Activated CD4-positive, alpha-beta T cell treated with anti-CD3 and anti-CD28 coated beads, Interleukin-2, amount 10 ng/mL, durations not matched to agents 7 days and 5 days (primary cell): ENCODE data around the gene KCNH1. TPM values are rescaled to one million over a fixed set of nuclear protein-coding genes. Genes with fewer than 3 reads are reported as not detected.
A peak's percentile ranks its signal among the peaks of the same experiment; 100 is the strongest.
"Not testable (repeated sequence)": the region's sequence is repeated elsewhere in the genome, so short reads cannot be mapped to it uniquely, and the experiment has no call there.

ENCODE experiments used
- CTCF ChIA-PET: fragments of 350-600 bp; sonication (Branson Sonifier 250); formaldehyde crosslinking; loops from one replicate; lab custom pipeline; 2021; ENCODE audit warnings: antibody characterized with exemption; lab: Charles Lee
- POLR2A ChIA-PET: fragments of 350-600 bp; sonication (Branson Sonifier 250); formaldehyde crosslinking; loops from one replicate; lab custom pipeline; 2021; ENCODE audit warnings: antibody characterized with exemption; lab: Charles Lee
- DNase-seq: peaks from one replicate; pipeline ENCODE4 v3.0.0-alpha.2; 2020
- H3K27ac Mint-ChIP-seq: one replicate; pipeline ENCODE4 v1.8.0; 2021; ENCODE audit warnings: mild to moderate bottlenecking, moderate library complexity, mixed read lengths
- H3K27me3 Mint-ChIP-seq: one replicate; pipeline ENCODE4 v1.8.0; 2021; ENCODE audit warnings: mixed read lengths
- H3K36me3 Mint-ChIP-seq: one replicate; pipeline ENCODE4 v1.8.0; 2021; ENCODE audit warnings: low read depth, mixed read lengths
- H3K4me1 Mint-ChIP-seq: one replicate; pipeline ENCODE4 v1.8.0; 2021; ENCODE audit warnings: mixed read lengths
- H3K4me3 Mint-ChIP-seq: one replicate; pipeline ENCODE4 v1.8.0; 2021; ENCODE audit warnings: mild to moderate bottlenecking, moderate library complexity, mixed read lengths
- H3K9me3 Mint-ChIP-seq: one replicate; pipeline ENCODE4 v1.8.0; 2021; ENCODE audit warnings: mixed read lengths
- total RNA-seq, 2 experiments: library from RNA; stranded (reverse); gene quantifications; one replicate each; pipeline ENCODE4 v1.2.3, GENCODE V29; 2021

Gene KCNH1
- total RNA-seq, 2 experiments from 2014 or later, result not detected

DNA sequence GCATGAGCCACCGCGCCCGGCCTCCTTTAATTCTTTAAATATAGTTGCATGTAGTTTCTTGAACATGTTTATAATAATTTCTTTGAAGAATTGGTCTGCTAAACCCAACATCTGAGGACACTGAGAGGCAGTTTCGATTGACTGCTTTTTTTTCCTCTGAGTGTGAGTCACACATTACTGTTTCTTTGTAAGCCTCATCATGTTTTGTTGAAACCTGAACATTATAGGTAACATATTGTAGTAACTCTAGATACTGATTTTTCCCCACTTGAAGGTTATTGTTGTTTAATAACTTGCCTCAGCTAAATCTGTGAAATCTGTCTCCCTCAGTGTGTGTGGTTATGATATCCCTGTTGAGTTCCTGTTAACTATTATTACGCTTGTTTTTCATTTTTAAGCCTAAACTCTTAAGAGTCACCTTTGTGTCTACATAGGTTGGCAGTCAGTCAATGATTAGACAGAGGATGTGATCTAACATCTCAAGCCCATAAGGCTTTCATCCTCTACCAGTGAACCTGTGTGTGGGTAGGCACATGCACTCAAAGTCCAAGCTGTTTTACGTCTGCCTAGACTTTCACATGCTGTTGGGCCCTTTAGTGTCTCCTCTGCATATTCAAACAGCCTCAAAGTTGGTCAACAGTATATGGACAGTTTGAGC is 155.5 kb downstream of the KCNH1 start:
- POLR2A ChIA-PET, result no interaction called here
- no peak for DNase-seq
- H3K4me3 Mint-ChIP-seq, result no peak overlapping the region
- no peak overlapping the region for H3K27ac Mint-ChIP-seq
- CTCF ChIA-PET, result no interaction called here
- H3K9me3 Mint-ChIP-seq, result no peaks in the 10 kb centered on the region
- H3K4me1 Mint-ChIP-seq, result no peaks in the 10 kb centered on the region
- H3K36me3 Mint-ChIP-seq, result no peaks in the 10 kb centered on the region
- H3K27me3 Mint-ChIP-seq, result no peaks in the 10 kb centered on the region

DNA sequence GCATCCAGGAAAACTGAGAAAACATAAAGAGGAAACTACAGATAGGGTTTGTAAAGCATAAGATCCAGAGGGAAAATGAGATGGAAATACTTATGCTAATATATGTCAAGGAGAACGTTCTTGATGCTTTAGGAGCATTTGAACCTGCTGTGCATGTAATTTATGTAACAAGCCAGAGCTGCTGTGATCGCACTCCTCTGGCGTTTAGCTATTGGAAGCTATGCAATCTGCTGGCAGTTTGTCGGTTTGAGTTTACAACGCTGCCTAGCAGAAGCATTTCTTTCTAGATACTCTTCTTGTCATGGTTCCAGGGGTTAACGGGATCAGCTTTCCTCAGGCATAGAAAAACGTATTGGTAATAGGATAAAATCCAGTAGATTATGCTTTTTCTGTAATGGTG is 182.7 kb downstream of the KCNH1 start:
- no peaks in the 10 kb centered on the region for H3K36me3 Mint-ChIP-seq
- H3K27me3 Mint-ChIP-seq, result no peaks in the 10 kb centered on the region
- ChIA-PET POLR2A (no interaction called here), CTCF (no interaction called here)
- no peak overlapping the region for H3K27ac Mint-ChIP-seq
- no peak overlapping the region for H3K4me3 Mint-ChIP-seq
- no peaks in the 10 kb centered on the region for H3K4me1 Mint-ChIP-seq
- no peak for DNase-seq
- H3K9me3 Mint-ChIP-seq, result no peaks in the 10 kb centered on the region

DNA sequence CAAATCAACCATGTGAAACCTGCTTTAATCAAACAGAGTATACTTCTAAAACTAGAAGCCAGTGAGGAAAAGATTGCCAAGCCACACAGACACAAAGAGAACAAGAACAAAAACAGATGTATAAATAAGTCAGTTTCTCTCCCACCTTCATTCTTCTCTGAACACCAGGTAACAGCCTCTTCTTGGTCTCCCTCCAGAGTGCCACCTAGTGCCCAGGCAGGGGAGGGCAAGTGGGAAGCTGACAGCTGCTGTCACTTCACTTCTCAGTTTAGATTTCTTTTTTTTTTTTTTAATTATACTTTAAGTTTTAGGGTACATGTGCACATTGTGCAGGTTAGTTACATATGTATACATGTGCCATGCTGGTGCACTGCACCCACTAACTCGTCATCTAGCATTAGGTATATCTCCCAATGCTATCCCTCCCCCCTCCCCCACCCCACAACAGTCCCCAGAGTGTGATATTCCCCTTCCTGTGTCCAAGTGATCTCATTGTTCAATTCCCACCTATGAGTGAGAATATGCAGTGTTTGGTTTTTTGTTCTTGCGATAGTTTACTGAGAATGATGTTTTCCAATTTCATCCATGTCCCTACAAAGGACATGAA is 183.9 kb downstream of the KCNH1 start:
- H3K27me3 Mint-ChIP-seq, H3K9me3 Mint-ChIP-seq, H3K4me3 Mint-ChIP-seq, H3K4me1 Mint-ChIP-seq, H3K36me3 Mint-ChIP-seq, POLR2A ChIA-PET, H3K27ac Mint-ChIP-seq: not testable (repeated sequence)
- DNase-seq, result peak; percentile 68
- CTCF ChIA-PET, result interaction anchor here (0.6 kb wide), 1 partner anchor 370 kb away, joined by 3 read pairs; no protein-coding TSS in a partner anchor

DNA sequence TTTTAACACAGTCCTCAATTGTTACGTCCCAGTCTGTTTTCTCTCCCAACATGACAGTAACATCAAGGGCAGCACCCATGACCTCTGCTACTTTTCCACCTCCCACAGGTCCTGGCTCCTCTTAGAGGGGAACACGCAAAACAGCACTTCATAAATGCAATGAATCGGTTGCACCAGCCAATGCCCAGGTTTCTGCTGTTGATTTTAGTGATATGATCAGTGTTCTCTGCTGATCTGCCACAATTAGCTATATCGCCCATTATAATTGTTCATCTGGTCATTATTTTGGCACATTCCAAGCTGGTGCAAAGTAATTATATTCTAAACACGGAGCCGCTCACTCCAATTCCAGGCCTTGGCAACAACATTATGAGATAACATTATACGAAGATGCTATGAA is 184.5 kb downstream of the KCNH1 start:
- Mint-ChIP-seq H3K27me3 (no peaks in the 10 kb centered on the region), H3K4me1 (no peaks in the 10 kb centered on the region), H3K4me3 (no peak overlapping the region), H3K36me3 (no peaks in the 10 kb centered on the region), H3K27ac (no peak overlapping the region), H3K9me3 (no peaks in the 10 kb centered on the region)
- CTCF ChIA-PET, result interaction anchor here (0.6 kb wide), 1 partner anchor 370 kb away, joined by 3 read pairs; no protein-coding TSS in a partner anchor
- DNase-seq, result no peak
- POLR2A ChIA-PET, result no interaction called here

DNA sequence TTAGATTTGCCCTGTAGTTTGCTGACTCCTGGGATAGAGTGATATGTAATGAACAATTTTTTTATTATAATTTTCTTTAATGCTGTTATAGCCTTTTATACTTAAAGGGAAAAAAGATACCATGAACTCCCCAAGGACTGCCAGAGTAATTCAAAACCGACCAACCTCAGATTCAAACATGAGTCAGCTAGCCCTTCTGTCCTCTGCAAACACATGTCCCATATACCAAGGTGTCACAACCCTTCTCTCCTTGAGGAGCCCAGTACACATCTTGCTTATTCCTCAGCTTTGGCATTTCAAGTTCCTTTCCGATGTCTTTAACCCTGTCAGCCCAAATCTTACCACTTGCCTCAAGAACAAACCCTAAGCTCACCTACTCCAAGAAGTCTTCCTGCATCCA is 184.9 kb downstream of the KCNH1 start:
- ChIA-PET CTCF (no interaction called here), POLR2A (no interaction called here)
- Mint-ChIP-seq H3K4me1 (no peaks in the 10 kb centered on the region), H3K4me3 (no peak overlapping the region), H3K27ac (no peak overlapping the region), H3K36me3 (no peaks in the 10 kb centered on the region), H3K9me3 (no peaks in the 10 kb centered on the region), H3K27me3 (no peaks in the 10 kb centered on the region)
- DNase-seq, result no peak

DNA sequence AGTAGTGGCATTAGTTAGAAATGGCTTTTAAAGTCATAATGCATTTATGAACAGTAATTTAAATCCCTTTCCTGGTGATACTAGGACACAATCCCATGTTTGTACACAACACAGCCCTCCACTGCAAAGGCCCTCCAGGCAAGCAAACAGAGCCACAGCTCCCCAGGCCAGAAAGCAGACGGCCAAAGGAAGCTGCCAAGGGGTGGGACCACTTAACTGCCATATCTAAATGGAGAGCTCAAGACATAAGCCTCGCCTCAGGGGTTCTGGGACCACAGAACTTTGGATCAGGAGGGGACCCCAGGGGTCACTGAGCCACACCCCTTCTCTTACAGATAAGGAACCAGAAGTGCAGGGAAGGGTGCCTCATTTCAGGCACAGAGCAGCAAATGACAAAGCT is 189.7 kb downstream of the KCNH1 start:
- ChIA-PET POLR2A (interaction anchor here (0.6 kb wide), 1 partner anchor 1286 kb away, joined by 4 read pairs; no protein-coding TSS in a partner anchor), CTCF (no interaction called here)
- Mint-ChIP-seq H3K27ac (no peak overlapping the region), H3K9me3 (no peaks in the 10 kb centered on the region), H3K36me3 (no peaks in the 10 kb centered on the region), H3K27me3 (no peaks in the 10 kb centered on the region), H3K4me1 (peaks cover 6% of the 10 kb centered on the region), H3K4me3 (no peak overlapping the region)
- no peak for DNase-seq

DNA sequence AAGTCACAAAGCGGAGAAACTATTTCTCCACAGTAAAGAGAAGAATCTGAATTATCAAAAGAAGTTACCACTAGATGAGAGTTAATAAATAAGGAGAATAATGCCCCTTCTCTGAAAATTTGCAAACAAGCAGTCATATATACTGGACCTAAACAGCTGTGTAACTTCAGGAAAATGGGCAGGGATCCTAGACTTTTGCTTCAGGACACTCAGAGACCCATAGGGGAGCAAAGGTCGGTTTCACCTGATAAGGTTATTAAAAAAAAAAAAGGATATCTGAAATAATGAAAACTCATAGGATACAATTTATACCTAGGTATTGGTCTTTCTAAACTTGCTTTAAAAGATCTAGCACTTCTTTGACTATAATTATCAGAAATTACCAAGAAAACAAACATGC is 191.4 kb downstream of the KCNH1 start:
- Mint-ChIP-seq H3K27ac (no peak overlapping the region), H3K4me3 (no peak overlapping the region), H3K9me3 (no peaks in the 10 kb centered on the region), H3K36me3 (no peaks in the 10 kb centered on the region), H3K4me1 (peaks cover 6% of the 10 kb centered on the region), H3K27me3 (no peaks in the 10 kb centered on the region)
- ChIA-PET POLR2A (no interaction called here), CTCF (no interaction called here)
- no peak for DNase-seq

DNA sequence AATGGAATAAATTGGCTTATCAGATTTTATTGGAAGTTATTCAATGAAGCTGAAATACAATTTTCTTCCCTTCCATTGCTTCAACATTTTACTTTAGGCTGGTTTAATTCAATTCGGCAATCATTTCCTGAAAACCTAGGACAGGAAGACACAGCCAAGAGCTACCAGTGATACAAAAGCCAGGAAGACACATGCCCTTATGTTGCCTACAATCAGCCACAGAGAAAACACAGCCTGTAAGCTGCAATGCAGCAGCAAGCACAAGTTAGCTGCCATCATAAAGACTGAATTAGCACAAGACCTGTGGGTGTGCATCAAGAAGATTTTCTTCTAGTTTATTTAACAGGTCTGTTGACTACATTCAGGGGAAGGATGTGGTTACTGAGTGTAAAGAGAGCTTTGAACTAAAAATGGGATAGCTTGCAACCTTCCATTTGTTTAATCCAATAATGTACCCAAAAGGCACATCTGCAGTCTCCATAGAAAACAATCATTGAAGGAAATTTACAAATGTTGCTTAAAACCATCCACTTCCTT is 193.8 kb downstream of the KCNH1 start:
- ChIA-PET POLR2A (no interaction called here), CTCF (no interaction called here)

DNA sequence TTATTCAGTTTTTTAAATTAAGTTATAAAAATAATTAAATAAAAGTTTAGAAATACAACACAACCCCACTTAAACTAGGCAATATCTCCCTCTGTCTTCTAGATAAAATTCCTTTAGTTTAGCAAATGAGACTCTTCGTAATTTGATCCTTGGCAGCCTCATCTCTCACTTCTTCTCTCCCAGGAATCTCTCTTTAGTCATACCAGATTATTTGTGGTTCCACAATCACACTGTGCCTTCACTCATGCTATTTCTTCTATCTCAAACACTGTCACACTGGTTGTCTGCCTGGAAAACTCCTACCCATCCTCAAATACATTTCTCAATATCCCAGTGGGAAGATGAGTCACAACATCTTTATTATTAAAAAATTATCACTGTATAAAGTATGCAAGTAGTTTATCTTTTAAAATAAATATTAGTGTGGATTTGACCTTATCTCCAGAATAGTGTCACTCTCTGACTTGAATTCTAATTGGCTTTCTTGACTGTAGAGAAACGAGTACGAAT is 195.5 kb downstream of the KCNH1 start:
- Mint-ChIP-seq H3K4me3 (no peak overlapping the region), H3K27me3 (no peaks in the 10 kb centered on the region), H3K9me3 (no peaks in the 10 kb centered on the region), H3K4me1 (peaks cover 6% of the 10 kb centered on the region), H3K36me3 (no peaks in the 10 kb centered on the region), H3K27ac (no peak overlapping the region)
- DNase-seq, result no peak
- ChIA-PET POLR2A (no interaction called here), CTCF (no interaction called here)

More for the DNA sequence above, 193.8 kb downstream of the KCNH1 start:
- H3K27ac Mint-ChIP-seq, result no peak overlapping the region
- DNase-seq, result peak; percentile 6
- no peaks in the 10 kb centered on the region for H3K27me3 Mint-ChIP-seq
- H3K4me1 Mint-ChIP-seq, result peaks cover 6% of the 10 kb centered on the region
- no peaks in the 10 kb centered on the region for H3K36me3 Mint-ChIP-seq
- H3K9me3 Mint-ChIP-seq, result no peaks in the 10 kb centered on the region
- H3K4me3 Mint-ChIP-seq, result no peak overlapping the region

DNA sequence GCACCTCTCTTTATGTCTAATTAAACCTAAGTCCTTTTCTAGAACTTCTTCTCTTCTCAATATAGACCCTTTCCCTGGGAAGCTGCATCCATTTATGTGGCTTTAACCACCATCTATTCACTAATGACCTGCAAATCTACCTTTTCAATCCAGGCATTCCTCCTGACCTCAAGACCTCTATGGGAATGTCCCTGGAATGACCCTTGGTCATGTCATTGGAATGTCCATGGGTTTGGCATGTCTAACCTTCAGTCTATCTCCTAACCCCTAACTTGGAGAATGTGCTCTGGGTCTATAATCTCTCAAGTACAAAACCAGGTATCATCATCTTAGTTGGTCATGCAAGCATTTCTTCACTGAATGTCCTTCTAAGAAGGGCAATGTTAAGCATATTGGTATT is 196.1 kb downstream of the KCNH1 start:
- POLR2A ChIA-PET, result no interaction called here
- no peaks in the 10 kb centered on the region for H3K36me3 Mint-ChIP-seq
- H3K4me1 Mint-ChIP-seq, result peaks cover 6% of the 10 kb centered on the region
- CTCF ChIA-PET, result no interaction called here
- no peaks in the 10 kb centered on the region for H3K9me3 Mint-ChIP-seq
- no peak overlapping the region for H3K4me3 Mint-ChIP-seq
- no peak overlapping the region for H3K27ac Mint-ChIP-seq
- DNase-seq, result no peak
- H3K27me3 Mint-ChIP-seq, result no peaks in the 10 kb centered on the region

DNA sequence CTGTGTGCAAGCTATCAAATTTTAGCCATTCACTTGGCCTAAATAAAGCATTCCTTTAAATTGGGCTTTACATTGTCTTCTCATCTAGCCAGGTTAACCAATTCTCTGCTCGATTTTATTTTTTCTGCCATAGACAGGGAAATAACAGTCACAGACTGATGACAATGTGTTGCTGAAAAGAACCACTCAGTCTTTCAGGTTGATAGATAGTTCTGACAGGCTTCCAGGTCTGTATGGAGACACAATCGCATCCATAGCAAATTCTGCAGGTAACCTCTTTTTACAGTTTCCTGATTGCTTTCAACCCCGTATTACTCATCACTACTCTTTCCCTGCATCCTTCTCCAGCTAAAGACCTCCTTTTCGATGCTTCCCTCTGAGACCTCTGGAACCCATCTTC is 198.0 kb downstream of the KCNH1 start:
- Mint-ChIP-seq H3K4me3 (no peak overlapping the region), H3K4me1 (peaks cover 6% of the 10 kb centered on the region), H3K27ac (no peak overlapping the region), H3K36me3 (no peaks in the 10 kb centered on the region), H3K27me3 (no peaks in the 10 kb centered on the region), H3K9me3 (no peaks in the 10 kb centered on the region)
- POLR2A ChIA-PET, result no interaction called here
- no peak for DNase-seq
- CTCF ChIA-PET, result no interaction called here

DNA sequence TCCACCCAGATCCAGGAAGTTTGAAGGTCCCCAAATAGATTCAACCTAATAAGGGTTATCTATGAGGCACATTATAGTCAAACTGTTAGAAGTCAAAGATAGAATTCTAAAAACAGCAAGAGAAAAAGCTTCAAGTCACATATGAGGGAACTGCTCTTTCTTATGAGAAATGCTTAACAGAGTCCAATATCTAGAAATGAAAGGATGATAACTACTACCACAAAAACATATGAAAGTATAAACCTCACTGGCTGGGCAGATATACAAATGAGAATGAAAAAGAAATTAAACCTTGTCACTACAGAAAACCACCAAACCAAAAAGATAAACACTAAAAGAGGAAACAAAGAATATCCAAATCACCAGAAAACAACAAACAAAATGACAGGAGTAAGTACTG is 201.8 kb downstream of the KCNH1 start:
- H3K9me3 Mint-ChIP-seq, result no peaks in the 10 kb centered on the region
- no peak overlapping the region for H3K4me3 Mint-ChIP-seq
- ChIA-PET POLR2A (no interaction called here), CTCF (no interaction called here)
- H3K4me1 Mint-ChIP-seq, result no peaks in the 10 kb centered on the region
- H3K27ac Mint-ChIP-seq, result no peak overlapping the region
- H3K27me3 Mint-ChIP-seq, result no peaks in the 10 kb centered on the region
- no peaks in the 10 kb centered on the region for H3K36me3 Mint-ChIP-seq
- DNase-seq, result no peak

DNA sequence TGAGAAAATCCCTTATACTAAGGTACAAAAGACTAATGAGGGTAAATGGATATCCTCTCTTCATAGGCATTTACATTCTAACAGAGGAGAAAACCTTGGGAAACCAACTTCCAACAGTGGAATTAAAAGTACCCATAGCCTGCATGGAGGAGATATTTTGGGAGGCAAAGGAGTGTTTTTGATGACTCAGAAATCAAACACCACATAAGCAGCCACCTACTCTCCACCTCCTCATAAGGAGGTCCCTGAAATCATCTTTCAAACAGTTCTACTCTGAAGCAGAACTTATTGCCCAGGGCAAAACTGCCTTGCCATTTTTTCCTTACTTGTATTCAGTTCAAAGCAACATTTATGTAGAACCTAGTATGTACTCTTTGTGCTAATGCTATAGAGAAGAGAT is 211.3 kb downstream of the KCNH1 start:
- H3K4me1 Mint-ChIP-seq, result no peaks in the 10 kb centered on the region
- POLR2A ChIA-PET, result no interaction called here
- no peaks in the 10 kb centered on the region for H3K27me3 Mint-ChIP-seq
- CTCF ChIA-PET, result no interaction called here
- DNase-seq, result no peak
- peaks cover 2% of the 10 kb centered on the region for H3K9me3 Mint-ChIP-seq
- no peak overlapping the region for H3K27ac Mint-ChIP-seq
- H3K4me3 Mint-ChIP-seq, result no peak overlapping the region
- no peaks in the 10 kb centered on the region for H3K36me3 Mint-ChIP-seq
